GM21390 (cell line): Measurements from ENCODE around the gene SLC45A2.
A peak's percentile ranks its signal among the peaks of the same experiment; 100 is the strongest.
"Not testable (repeated sequence)": the region's sequence is repeated elsewhere in the genome, so short reads cannot be mapped to it uniquely, and the experiment has no call there.

Experiments used
- ATAC-seq: cut with Tn5 transposase; IDR thresholded peaks from one replicate; pipeline ENCODE4 v1.9.1; 2021; ENCODE audit not compliant: unreplicated experiment

Gene SLC45A2

GRCh38 chr5:33929925-33930690 lies 54.4 kb downstream of the SLC45A2 start:
- ATAC-seq, result no peak

DNA sequence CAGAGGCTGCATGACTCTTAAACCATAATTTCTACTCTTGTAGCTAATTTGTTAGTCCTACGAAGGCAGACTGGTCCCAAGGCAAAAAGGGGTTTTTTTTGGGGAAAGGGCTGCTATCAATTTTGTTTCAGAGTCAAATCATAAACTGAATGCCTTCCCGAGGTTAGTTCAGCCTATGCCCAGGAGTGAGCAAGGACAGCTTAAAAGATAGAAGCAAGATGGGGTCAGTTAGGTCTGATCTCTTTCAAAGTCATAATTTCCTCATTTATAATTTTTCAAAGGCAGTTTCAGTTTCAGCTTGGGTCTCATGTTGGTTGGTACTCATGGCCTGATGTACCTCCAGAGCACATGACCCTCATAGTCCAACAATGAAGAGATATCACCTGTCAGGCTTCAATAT lies 56.2 kb downstream of the SLC45A2 start:
- ATAC-seq, result no peak

GRCh38 chr5:33927685-33928084 lies 56.8 kb downstream of the SLC45A2 start:
- no peak for ATAC-seq

DNA sequence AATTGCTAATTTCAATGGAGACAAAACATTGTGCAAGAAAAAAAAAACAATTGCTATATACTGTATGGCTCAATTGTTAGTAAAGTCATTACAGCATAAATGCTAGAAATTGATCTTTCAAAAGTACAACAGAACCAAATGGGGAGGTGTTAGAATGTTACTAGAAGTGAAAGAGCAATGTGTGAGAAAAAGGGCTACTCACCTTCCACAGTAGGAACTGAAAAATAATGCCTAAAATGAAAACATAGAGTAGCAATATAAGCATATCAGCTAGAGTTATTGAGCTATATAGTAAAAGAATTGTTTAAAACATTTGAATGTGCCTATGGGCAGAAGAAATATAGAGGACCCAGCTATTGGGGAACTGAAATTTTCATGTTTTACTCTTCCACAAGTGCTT lies 59.2 kb downstream of the SLC45A2 start:
- peak; percentile 66 for ATAC-seq

GRCh38 chr5:33921002-33921401 lies 63.5 kb downstream of the SLC45A2 start:
- no peak for ATAC-seq

GRCh38 chr5:33914844-33915243 lies 69.6 kb downstream of the SLC45A2 start:
- not testable (repeated sequence) for ATAC-seq

- not testable (repeated sequence) for ATAC-seq
These were observed 78.2 kb downstream of the SLC45A2 start for GRCh38 chr5:33906248-33906647.

DNA sequence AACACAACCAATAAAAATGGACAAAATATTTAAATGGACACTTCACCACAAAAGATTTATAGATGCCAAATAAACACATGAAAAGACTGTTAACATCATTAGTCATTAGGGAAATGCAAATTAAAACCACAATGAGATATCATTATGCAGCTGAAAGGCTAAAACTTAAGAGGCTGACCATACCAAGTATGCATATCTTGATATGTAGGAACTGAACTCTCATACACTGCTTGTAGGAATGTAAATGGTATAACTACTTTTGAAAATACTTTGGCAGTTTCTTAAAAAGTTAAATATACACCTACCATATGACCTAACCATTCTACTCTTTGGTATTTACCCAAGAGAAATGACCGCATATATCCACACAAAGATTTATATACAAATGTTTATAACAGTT lies 79.1 kb downstream of the SLC45A2 start:
- no peak for ATAC-seq

DNA sequence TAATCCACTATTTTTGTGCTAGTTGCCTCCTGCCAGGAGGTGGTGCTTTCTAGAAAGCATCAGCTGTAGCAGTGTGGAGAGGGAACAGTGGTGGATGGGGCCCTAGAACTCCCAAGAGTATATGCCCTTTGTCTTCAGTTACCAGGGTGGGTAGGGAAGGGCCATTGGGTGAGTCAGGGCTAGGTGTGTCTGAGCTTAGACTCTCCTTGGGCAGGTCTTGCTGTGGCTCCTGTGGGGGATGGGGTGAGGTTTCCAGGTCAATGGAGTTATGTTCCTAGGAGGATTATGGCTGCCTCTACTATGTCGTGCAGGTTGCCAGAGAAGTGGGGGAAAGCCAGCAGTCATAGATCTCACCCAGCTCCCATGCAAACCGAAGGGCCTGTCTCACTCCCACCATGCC lies 81.4 kb downstream of the SLC45A2 start:
- ATAC-seq, result no peak

- ATAC-seq, result no peak
These were observed 83.3 kb downstream of the SLC45A2 start for GRCh38 chr5:33901156-33901555.
